HG02840 (cell line): ENCODE data around the gene TLR4.

Experiments used
- ATAC-seq: cut with Tn5 transposase; IDR thresholded peaks from one replicate; pipeline ENCODE4 v1.9.1; 2021; ENCODE audit warnings: mild to moderate bottlenecking, moderate library complexity, moderate number of reproducible peaks; ENCODE audit not compliant: unreplicated experiment, low FRiP score

TLR4 gene

GRCh38 chr9:117742131-117742530 is 37.9 kb downstream of the TLR4 start:
- no peak for ATAC-seq

GRCh38 chr9:117744369-117744768 is 40.2 kb downstream of the TLR4 start:
- ATAC-seq, result no peak

GRCh38 chr9:117744856-117745389 is 40.7 kb downstream of the TLR4 start:
- ATAC-seq, result no peak

GRCh38 chr9:117745598-117745997 is 41.4 kb downstream of the TLR4 start:
- ATAC-seq, result no peak

GRCh38 chr9:117746263-117746662 is 42.1 kb downstream of the TLR4 start:
- ATAC-seq, result no peak

- no peak for ATAC-seq
Observed at GRCh38 chr9:117747386-117747970, 43.3 kb downstream of the TLR4 start.

GRCh38 chr9:117750401-117750800 is 46.2 kb downstream of the TLR4 start:
- no peak for ATAC-seq

- ATAC-seq, result no peak
Observed at GRCh38 chr9:117752894-117753293, 48.7 kb downstream of the TLR4 start.

GRCh38 chr9:117757561-117758190 is 53.5 kb downstream of the TLR4 start:
- no peak for ATAC-seq

- no peak for ATAC-seq
Observed at GRCh38 chr9:117763314-117763713, 59.1 kb downstream of the TLR4 start.

GRCh38 chr9:117768750-117769395 is 64.7 kb downstream of the TLR4 start:
- ATAC-seq, result no peak

- ATAC-seq, result no peak
Observed at GRCh38 chr9:117771136-117771535, 66.9 kb downstream of the TLR4 start.

GRCh38 chr9:117772960-117773359 is 68.8 kb downstream of the TLR4 start:
- no peak for ATAC-seq
